ENCODE measurements around the gene ZNF117. TPM values are rescaled to one million over a fixed set of nuclear protein-coding genes. Genes with fewer than 3 reads are reported as not detected.
A peak's percentile ranks its signal among the peaks of the same experiment; 100 is the strongest.

Gene ZNF117
- total and polyA plus RNA-seq, 9 of the 15 experiments (the other 6 are each of a cell fraction or from before 2014, with no cell fraction given), result 2.5 to 18.9 (median 14.1) TPM

DNA sequence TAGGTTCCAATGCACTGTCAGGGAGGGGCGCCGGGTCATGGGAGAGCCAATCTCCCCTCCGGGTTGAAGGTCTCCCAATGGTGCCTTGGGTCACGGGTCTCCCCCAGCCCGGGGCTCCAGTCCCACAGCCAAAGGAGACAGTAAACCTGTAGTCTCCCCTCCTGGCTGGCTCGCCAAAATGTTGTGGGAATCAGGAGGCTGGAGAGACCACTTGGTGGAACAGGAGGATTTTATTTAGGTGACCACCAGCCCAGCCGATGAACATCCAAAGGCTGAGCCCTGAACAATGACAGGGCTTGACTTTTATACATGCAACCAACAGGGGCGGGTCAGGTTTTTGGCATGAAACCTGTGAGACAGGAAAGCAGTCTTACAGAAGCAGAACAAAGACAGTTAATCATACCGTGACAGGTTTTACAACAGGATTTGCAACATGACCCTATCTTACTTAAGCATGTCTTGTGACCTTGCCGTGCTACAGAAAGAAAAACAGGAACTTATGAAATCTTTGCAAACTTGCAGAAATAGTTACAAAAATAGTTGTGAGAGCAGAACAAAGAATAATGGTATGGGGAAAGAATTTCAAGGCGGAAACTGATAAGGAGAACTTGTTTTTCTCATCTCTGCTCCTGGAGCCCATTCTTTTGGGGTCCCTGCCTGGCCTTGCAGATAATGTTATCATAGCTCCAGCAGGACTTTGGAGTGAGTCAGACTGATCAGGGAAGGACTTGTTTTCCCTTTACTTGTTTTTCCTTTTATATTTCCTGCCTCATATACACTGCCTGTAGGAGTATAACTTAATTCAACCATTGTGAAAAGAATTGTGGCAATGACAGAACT is 8.5 kb upstream of the ZNF117 start (continued):
- TF ChIP-seq, protein P1, sequence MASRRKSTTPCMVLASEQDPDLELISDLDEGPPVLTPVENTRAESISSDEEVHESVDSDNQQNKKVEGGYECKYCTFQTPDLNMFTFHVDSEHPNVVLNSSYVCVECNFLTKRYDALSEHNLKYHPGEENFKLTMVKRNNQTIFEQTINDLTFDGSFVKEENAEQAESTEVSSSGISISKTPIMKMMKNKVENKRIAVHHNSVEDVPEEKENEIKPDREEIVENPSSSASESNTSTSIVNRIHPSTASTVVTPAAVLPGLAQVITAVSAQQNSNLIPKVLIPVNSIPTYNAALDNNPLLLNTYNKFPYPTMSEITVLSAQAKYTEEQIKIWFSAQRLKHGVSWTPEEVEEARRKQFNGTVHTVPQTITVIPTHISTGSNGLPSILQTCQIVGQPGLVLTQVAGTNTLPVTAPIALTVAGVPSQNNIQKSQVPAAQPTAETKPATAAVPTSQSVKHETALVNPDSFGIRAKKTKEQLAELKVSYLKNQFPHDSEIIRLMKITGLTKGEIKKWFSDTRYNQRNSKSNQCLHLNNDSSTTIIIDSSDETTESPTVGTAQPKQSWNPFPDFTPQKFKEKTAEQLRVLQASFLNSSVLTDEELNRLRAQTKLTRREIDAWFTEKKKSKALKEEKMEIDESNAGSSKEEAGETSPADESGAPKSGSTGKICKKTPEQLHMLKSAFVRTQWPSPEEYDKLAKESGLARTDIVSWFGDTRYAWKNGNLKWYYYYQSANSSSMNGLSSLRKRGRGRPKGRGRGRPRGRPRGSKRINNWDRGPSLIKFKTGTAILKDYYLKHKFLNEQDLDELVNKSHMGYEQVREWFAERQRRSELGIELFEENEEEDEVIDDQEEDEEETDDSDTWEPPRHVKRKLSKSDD (conservative IDR thresholded peaks at IDR 0.05; ENCODE audit: low read length), result no peak
- TF ChIP-seq, protein P2, sequence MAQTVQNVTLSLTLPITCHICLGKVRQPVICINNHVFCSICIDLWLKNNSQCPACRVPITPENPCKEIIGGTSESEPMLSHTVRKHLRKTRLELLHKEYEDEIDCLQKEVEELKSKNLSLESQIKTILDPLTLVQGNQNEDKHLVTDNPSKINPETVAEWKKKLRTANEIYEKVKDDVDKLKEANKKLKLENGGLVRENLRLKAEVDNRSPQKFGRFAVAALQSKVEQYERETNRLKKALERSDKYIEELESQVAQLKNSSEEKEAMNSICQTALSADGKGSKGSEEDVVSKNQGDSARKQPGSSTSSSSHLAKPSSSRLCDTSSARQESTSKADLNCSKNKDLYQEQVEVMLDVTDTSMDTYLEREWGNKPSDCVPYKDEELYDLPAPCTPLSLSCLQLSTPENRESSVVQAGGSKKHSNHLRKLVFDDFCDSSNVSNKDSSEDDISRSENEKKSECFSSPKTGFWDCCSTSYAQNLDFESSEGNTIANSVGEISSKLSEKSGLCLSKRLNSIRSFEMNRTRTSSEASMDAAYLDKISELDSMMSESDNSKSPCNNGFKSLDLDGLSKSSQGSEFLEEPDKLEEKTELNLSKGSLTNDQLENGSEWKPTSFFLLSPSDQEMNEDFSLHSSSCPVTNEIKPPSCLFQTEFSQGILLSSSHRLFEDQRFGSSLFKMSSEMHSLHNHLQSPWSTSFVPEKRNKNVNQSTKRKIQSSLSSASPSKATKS (CRISPR knock-in tag; IDR thresholded peaks at IDR 0.05), result no peak
- TF ChIP-seq ZNF239 (CRISPR knock-in tag; IDR thresholded peaks at IDR 0.05) (peak; percentile 23; the same call in 1 of the 2 replicates), RBBP5 (IDR thresholded peaks at IDR 0.05; ENCODE audit: borderline replicate concordance, insufficient read depth, low read length, poor library complexity, severe bottlenecking) (peak; percentile 31), ZNF586 (CRISPR knock-in tag; conservative IDR thresholded peaks at IDR 0.05) (0 out of 2 replicates have a peak, but pooled peaks have one; percentile 77), FOXK1 (CRISPR knock-in tag; IDR thresholded peaks at IDR 0.05; ENCODE audit: borderline replicate concordance) (no peak), CEBPB (tag; IDR thresholded peaks at IDR 0.05) (peak; percentile 99), BACH1 (tag; IDR thresholded peaks at IDR 0.05) (no peak), ZSCAN32 (CRISPR knock-in tag; IDR thresholded peaks at IDR 0.05) (peak; percentile 65), EP400 (IDR thresholded peaks at IDR 0.05) (peak; percentile 86)
- TF ChIP-seq, protein P3, sequence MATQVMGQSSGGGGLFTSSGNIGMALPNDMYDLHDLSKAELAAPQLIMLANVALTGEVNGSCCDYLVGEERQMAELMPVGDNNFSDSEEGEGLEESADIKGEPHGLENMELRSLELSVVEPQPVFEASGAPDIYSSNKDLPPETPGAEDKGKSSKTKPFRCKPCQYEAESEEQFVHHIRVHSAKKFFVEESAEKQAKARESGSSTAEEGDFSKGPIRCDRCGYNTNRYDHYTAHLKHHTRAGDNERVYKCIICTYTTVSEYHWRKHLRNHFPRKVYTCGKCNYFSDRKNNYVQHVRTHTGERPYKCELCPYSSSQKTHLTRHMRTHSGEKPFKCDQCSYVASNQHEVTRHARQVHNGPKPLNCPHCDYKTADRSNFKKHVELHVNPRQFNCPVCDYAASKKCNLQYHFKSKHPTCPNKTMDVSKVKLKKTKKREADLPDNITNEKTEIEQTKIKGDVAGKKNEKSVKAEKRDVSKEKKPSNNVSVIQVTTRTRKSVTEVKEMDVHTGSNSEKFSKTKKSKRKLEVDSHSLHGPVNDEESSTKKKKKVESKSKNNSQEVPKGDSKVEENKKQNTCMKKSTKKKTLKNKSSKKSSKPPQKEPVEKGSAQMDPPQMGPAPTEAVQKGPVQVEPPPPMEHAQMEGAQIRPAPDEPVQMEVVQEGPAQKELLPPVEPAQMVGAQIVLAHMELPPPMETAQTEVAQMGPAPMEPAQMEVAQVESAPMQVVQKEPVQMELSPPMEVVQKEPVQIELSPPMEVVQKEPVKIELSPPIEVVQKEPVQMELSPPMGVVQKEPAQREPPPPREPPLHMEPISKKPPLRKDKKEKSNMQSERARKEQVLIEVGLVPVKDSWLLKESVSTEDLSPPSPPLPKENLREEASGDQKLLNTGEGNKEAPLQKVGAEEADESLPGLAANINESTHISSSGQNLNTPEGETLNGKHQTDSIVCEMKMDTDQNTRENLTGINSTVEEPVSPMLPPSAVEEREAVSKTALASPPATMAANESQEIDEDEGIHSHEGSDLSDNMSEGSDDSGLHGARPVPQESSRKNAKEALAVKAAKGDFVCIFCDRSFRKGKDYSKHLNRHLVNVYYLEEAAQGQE (IDR thresholded peaks at IDR 0.05; ENCODE audit: borderline replicate concordance), result peak; percentile 53
- TF ChIP-seq, protein P3 (CRISPR knock-in tag; IDR thresholded peaks at IDR 0.05; ENCODE audit: low read depth), result no peak

All from K562 (cell line).